B cell (primary cell): ENCODE results near the gene MFGE8. TPM values are rescaled to one million over a fixed set of nuclear protein-coding genes. Genes with fewer than 3 reads are reported as not detected.

Experiments
- ATAC-seq: fragments of 200-7000 bp; cut with Tn5 transposase; one replicate; pipeline ENCODE4 v1.10.0; 2021; ENCODE audit warnings: low read depth, mild to moderate bottlenecking, moderate number of reproducible peaks, moderate library complexity
- CTCF ChIA-PET: fragments of 350-600 bp; sonication (Branson Sonifier 250); formaldehyde crosslinking; loops from one replicate; lab custom pipeline; 2021; ENCODE audit warnings: antibody characterized with exemption, inconsistent platforms; lab: Charles Lee
- POLR2A ChIA-PET: fragments of 350-600 bp; sonication (Branson Sonifier 250); formaldehyde crosslinking; loops from one replicate; lab custom pipeline; 2021; ENCODE audit warnings: antibody characterized with exemption; lab: Charles Lee
- DNase-seq: peaks from one replicate; pipeline ENCODE4 v3.0.0; 2013
- H2AFZ ChIP-seq: 2 replicates; pipeline ENCODE4 v1.6.1; 2012; ENCODE audit warnings: mild to moderate bottlenecking, low read depth, low read length; ENCODE audit not compliant: insufficient read depth, poor library complexity, severe bottlenecking
- H3K27ac ChIP-seq, 2 donors: 1 replicate in 1 of 2; 2 replicates in 1 of 2; pipeline ENCODE4 v1.5.1; 2012 to 2013; ENCODE audit warnings: low read length in 2 of 2, mild to moderate bottlenecking in 2 of 2, moderate library complexity in 1 of 2
- H3K27me3 ChIP-seq, 4 experiments: fragments of 200-600 bp in 1 of 4; sonication (generic) in 1 of 4; replicated peaks in 1 of 4; 1 replicate in 2 of 4; 2 replicates in 2 of 4; pipeline versions ENCODE4 v1.6.1 to v1.7.0; 2013 to 2016; ENCODE audit warnings: low read length in 3 of 4, mild to moderate bottlenecking in 2 of 4, mixed read lengths in 1 of 4, moderate library complexity in 1 of 4; ENCODE audit not compliant: insufficient read depth in 4 of 4, control insufficient read depth in 3 of 4; ENCODE audit errors: control extremely low read depth in 1 of 4
- H3K36me3 ChIP-seq, 2 experiments: replicated peaks in 1 of 2; 1 replicate in 1 of 2; 2 replicates in 1 of 2; pipeline versions ENCODE4 v1.6.1 to v1.7.1; 2013; ENCODE audit warnings: low read length in 1 of 2; ENCODE audit not compliant: insufficient read depth in 2 of 2, control insufficient read depth in 1 of 2; ENCODE audit errors: control extremely low read depth in 1 of 2, extremely low read depth in 1 of 2
- H3K4me1 ChIP-seq, 2 donors: fragments of 200-600 bp in 1 of 2; sonication (generic) in 1 of 2; 1 replicate in 1 of 2; 2 replicates in 1 of 2; pipeline versions ENCODE4 v1.5.1 to v1.6.1; 2013 to 2017; ENCODE audit warnings: low read length in 2 of 2; ENCODE audit not compliant: control insufficient read depth in 2 of 2, insufficient read depth in 2 of 2
- H3K4me2 ChIP-seq: replicated peaks from 2 replicates; pipeline ENCODE3; 2012; ENCODE audit warnings: mild to moderate bottlenecking, low read depth, low read length; ENCODE audit not compliant: poor library complexity, severe bottlenecking
- H3K4me3 ChIP-seq, 5 experiments: fragments of 200-600 bp in 1 of 5; sonication (generic) in 1 of 5; 1 replicate in 3 of 5; 2 replicates in 2 of 5; pipeline versions ENCODE4 v1.5.1 to v1.7.0; 2011 to 2016; ENCODE audit warnings: low read length in 4 of 5, mild to moderate bottlenecking in 4 of 5, low read depth in 2 of 5, control low read depth in 1 of 5, moderate library complexity in 1 of 5; ENCODE audit not compliant: insufficient read depth in 1 of 5; ENCODE audit errors: control extremely low read depth in 1 of 5, extremely low read depth in 1 of 5
- H3K79me2 ChIP-seq: fragments of 200-600 bp; sonication (generic); one replicate; pipeline ENCODE4 v1.6.0; 2016; ENCODE audit warnings: low read length; ENCODE audit not compliant: control insufficient read depth, insufficient read depth
- H3K9ac ChIP-seq: fragments of 200-600 bp; sonication (generic); 2 replicates; pipeline ENCODE4 v1.6.1; 2017; ENCODE audit warnings: mild to moderate bottlenecking, low read length, moderate library complexity
- H3K9me3 ChIP-seq, 3 donors: one replicate each; pipeline versions ENCODE4 v1.6.1 to v1.7.1; 2013; ENCODE audit warnings: low read length in 2 of 3; ENCODE audit not compliant: control insufficient read depth in 2 of 3, insufficient read depth in 1 of 3; ENCODE audit errors: control extremely low read depth in 1 of 3
- H4K20me1 ChIP-seq: 2 replicates; pipeline ENCODE4 v1.6.0; 2012; ENCODE audit warnings: mild to moderate bottlenecking, low read length; ENCODE audit not compliant: insufficient read depth, control insufficient read depth, poor library complexity, severe bottlenecking
- H3K27ac Mint-ChIP-seq: one replicate; pipeline ENCODE4 v1.8.0; 2021; ENCODE audit warnings: mixed read lengths
- H3K27me3 Mint-ChIP-seq: one replicate; pipeline ENCODE4 v1.8.0; 2021; ENCODE audit warnings: mixed read lengths
- H3K4me1 Mint-ChIP-seq: one replicate; pipeline ENCODE4 v1.8.0; 2021; ENCODE audit warnings: mixed read lengths
- H3K4me3 Mint-ChIP-seq: one replicate; pipeline ENCODE4 v1.8.0; 2021; ENCODE audit warnings: mixed read lengths
- H3K9me3 Mint-ChIP-seq: one replicate; pipeline ENCODE4 v1.8.0; 2022; ENCODE audit warnings: mixed read lengths; ENCODE audit not compliant: insufficient read depth
- CTCF ChIP-seq: fragments of 200-600 bp; IDR thresholded peaks from one replicate; pipeline ENCODE4 v1.8.0; 2022; ENCODE audit warnings: antibody characterized with exemption, mild to moderate bottlenecking
- EZH2 ChIP-seq: IDR thresholded peaks from 2 replicates; pipeline ENCODE4 v1.6.1; 2012; ENCODE audit warnings: borderline replicate concordance, low read depth, mild to moderate bottlenecking, moderate library complexity, low read length; ENCODE audit not compliant: insufficient read depth, poor library complexity, severe bottlenecking
- WGBS: methylation state at CpG from one replicate; pipeline ENCODE4 v1.1.5; 2013; ENCODE audit warnings: missing lambda C conversion rate; ENCODE audit not compliant: insufficient coverage; 5-methylcytosine and 5-hydroxymethylcytosine counted together
- intact Hi-C: fragments of 100-400 bp; cut with micrococcal nuclease; formaldehyde crosslinking; loops from one replicate; pipeline ENCODE4 v1.10.0; 2022
- polyA plus RNA-seq: library from polyadenylated mRNA; depleted of rRNA; stranded (reverse); fragments of >200 nt; gene quantifications from 2 replicates; pipeline ENCODE4 v1.2.3, GENCODE V29; 2012
- total RNA-seq, 2 donors: library from RNA; stranded (reverse); fragments of 120-200 nt in 1 of 2; gene quantifications; 1 replicate in 1 of 2; 2 replicates in 1 of 2; pipeline versions ENCODE4 v1.2.3 to v1.2.4, GENCODE V29; 2013 to 2022

Gene MFGE8
- total and polyA plus RNA-seq, 2 donors (not counting 1 experiment from before 2014, with no cell fraction given) = 18.9 to 28.8 TPM

- Histone ChIP-seq H3K4me3 (no peak overlapping the region), H2AFZ (no peak overlapping the region), H3K79me2 (no peaks in the 10 kb centered on the region), H3K4me2 (no peak overlapping the region), H3K9me3 (no peaks in the 10 kb centered on the region), H3K9ac (no peak overlapping the region), H3K27ac (no peak overlapping the region), H3K27me3 (peaks cover 0 to 2% (median 0%) of the 10 kb centered on the region in 4 experiments), H3K36me3 (no peaks in the 10 kb centered on the region), H3K4me1 (peaks cover 3 to 12% of the 10 kb centered on the region in 2 donors), H4K20me1 (no peaks in the 10 kb centered on the region)
- no peak for DNase-seq
- CTCF ChIA-PET = interaction anchor here (0.8 to 6.3 kb wide), 8 partner anchors 8 to 277 kb away, joined by 3 to 75 read pairs (median 8); partner anchors contain the start of gene HAPLN3
- no peaks in the 10 kb centered on the region for H3K9me3 Mint-ChIP-seq
- TF ChIP-seq EZH2 (no peak), CTCF (no peak)
- ATAC-seq = no peak
- 93% methylated on average over 12 of the region's 15 CpGs for WGBS
- no peaks in the 10 kb centered on the region for H3K27me3 Mint-ChIP-seq
- H3K27ac Mint-ChIP-seq = no peak overlapping the region
- POLR2A ChIA-PET = no interaction called here
- intact Hi-C loops = no loop called here
- H3K4me1 Mint-ChIP-seq = peaks cover 11% of the 10 kb centered on the region
- H3K4me3 Mint-ChIP-seq = no peak overlapping the region
Observed at GRCh38 chr15:88901508-88902220, 11.5 kb downstream of the MFGE8 start.

- intact Hi-C loops = no loop called here
Observed at GRCh38 chr15:88900982-88901418, 12.2 kb downstream of the MFGE8 start.

More at GRCh38 chr15:88900982-88901418, 12.2 kb downstream of the MFGE8 start:
- DNase-seq = no peak
- no peak overlapping the region for H3K9ac ChIP-seq
- peaks cover 12% of the 10 kb centered on the region for H3K4me1 Mint-ChIP-seq
- H3K4me3 Mint-ChIP-seq = no peak overlapping the region
- no peaks in the 10 kb centered on the region for H3K36me3 ChIP-seq
- no peak for ATAC-seq
- H3K27ac ChIP-seq = no peak overlapping the region
- H3K9me3 Mint-ChIP-seq = no peaks in the 10 kb centered on the region
- TF ChIP-seq EZH2 = no peak
- no peak for TF ChIP-seq CTCF
- POLR2A ChIA-PET = no interaction called here
- H3K27me3 Mint-ChIP-seq = no peaks in the 10 kb centered on the region
- peaks cover 0 to 3% (median 0%) of the 10 kb centered on the region in 4 experiments for H3K27me3 ChIP-seq
- CTCF ChIA-PET = interaction anchor here (0.8 to 6.3 kb wide), 5 partner anchors 7 to 277 kb away, joined by 3 to 44 read pairs (median 4); partner anchors contain the start of gene HAPLN3
- H3K4me3 ChIP-seq = no peak overlapping the region
- H2AFZ ChIP-seq = no peak overlapping the region
- H3K4me2 ChIP-seq = no peak overlapping the region
- no peaks in the 10 kb centered on the region for H3K79me2 ChIP-seq
- no peak overlapping the region for H3K27ac Mint-ChIP-seq
- H3K9me3 ChIP-seq = no peaks in the 10 kb centered on the region
- peaks cover 3 to 12% of the 10 kb centered on the region in 2 donors for H3K4me1 ChIP-seq
- WGBS = no CpG with 5 or more reads among the region's 5 CpGs
- no peaks in the 10 kb centered on the region for H4K20me1 ChIP-seq
